GM08714 (cell line): ENCODE measurements around the gene RPLP2.

Source experiments
- H3K4me3 ChIP-seq: fragments of 200-500 bp; sonication (Bioruptor generic); 2 replicates; pipeline ENCODE4 v1.5.1; 2014; ENCODE audit warnings: mild to moderate bottlenecking, low read length, inconsistent platforms
- ZNF274 ChIP-seq: IDR thresholded peaks from 2 replicates; pipeline ENCODE4 v1.6.1; 2012; ENCODE audit warnings: mild to moderate bottlenecking, low read depth, low read length

Gene RPLP2

GRCh38 chr11:770642-771616 is 38.8 kb upstream of the RPLP2 start:
- TF ChIP-seq ZNF274, result no peak
- no peak overlapping the region for H3K4me3 ChIP-seq

- no peak for TF ChIP-seq ZNF274
- no peak overlapping the region for H3K4me3 ChIP-seq
These were observed 38.1 kb upstream of the RPLP2 start for GRCh38 chr11:771617-772204.

GRCh38 chr11:772429-773390 is 37.1 kb upstream of the RPLP2 start:
- TF ChIP-seq ZNF274, result no peak
- no peak overlapping the region for H3K4me3 ChIP-seq

- TF ChIP-seq ZNF274, result no peak
- H3K4me3 ChIP-seq, result no peak overlapping the region
These were observed 36.3 kb upstream of the RPLP2 start for GRCh38 chr11:773425-773824.

- no peak for TF ChIP-seq ZNF274
- no peak overlapping the region for H3K4me3 ChIP-seq
These were observed 35.9 kb upstream of the RPLP2 start for GRCh38 chr11:773830-774229.

- no peak for TF ChIP-seq ZNF274
- no peak overlapping the region for H3K4me3 ChIP-seq
These were observed 34.7 kb upstream of the RPLP2 start for GRCh38 chr11:774873-775592.

GRCh38 chr11:776263-776560 is 33.6 kb upstream of the RPLP2 start:
- no peak for TF ChIP-seq ZNF274
- H3K4me3 ChIP-seq, result peak overlapping the region; percentile 76

GRCh38 chr11:776561-777287 is 33.0 kb upstream of the RPLP2 start:
- TF ChIP-seq ZNF274, result no peak
- peak overlapping the region; percentile 76 for H3K4me3 ChIP-seq

GRCh38 chr11:777288-778255 is 32.2 kb upstream of the RPLP2 start, which contains the start of gene GATD1:
GATD1 (minus strand) TSS chr11:777487; CDS start chr11:777462, 25 bp downstream.
- H3K4me3 ChIP-seq, result peak within 1 kb of the TSS; percentile 76
- TF ChIP-seq ZNF274, result no peak

- no peak for TF ChIP-seq ZNF274
- no peak overlapping the region for H3K4me3 ChIP-seq
These were observed 30.5 kb upstream of the RPLP2 start for GRCh38 chr11:778976-779954.
